A549 (cell line): ENCODE data around the gene FKTN.

ENCODE experiments used
- CTCF ChIP-seq: fragments of >200 bp; sonication (Bioruptor Twin); formaldehyde crosslinking; IDR thresholded peaks from 3 replicates; pipeline ENCODE4 v1.5.1; 2016
- JUNB ChIP-seq: fragments of >200 bp; sonication (Bioruptor Twin); formaldehyde crosslinking; IDR thresholded peaks from 2 replicates; pipeline ENCODE4 v1.6.1; 2016
- MAFK ChIP-seq: fragments of 450-650 bp; IDR thresholded peaks from 2 replicates; pipeline ENCODE4 v1.6.1; 2014; ENCODE audit not compliant: partially characterized antibody
- MYC ChIP-seq: IDR thresholded peaks from 2 replicates; pipeline ENCODE4 v1.6.1; 2012; ENCODE audit warnings: mild to moderate bottlenecking, inconsistent platforms, low read length, improper control_type of control experiment, borderline replicate concordance
- POLR2A ChIP-seq: IDR thresholded peaks from 2 replicates; pipeline ENCODE4 v1.6.1; 2012; ENCODE audit warnings: mild to moderate bottlenecking, low read length
- SMC3 ChIP-seq: fragments of >200 bp; sonication (Bioruptor Twin); formaldehyde crosslinking; IDR thresholded peaks from 3 replicates; pipeline ENCODE4 v1.6.1; 2018; ENCODE audit warnings: inconsistent platforms
- USF2 ChIP-seq: fragments of 450-650 bp; IDR thresholded peaks from 2 replicates; pipeline ENCODE4 v1.6.1; 2014; ENCODE audit warnings: antibody characterized with exemption
- TF ChIP-seq, protein P1 (sequence below): fragments of 250-450 bp; sonication (Bioruptor Pico); IDR thresholded peaks from 2 replicates; pipeline ENCODE4 v1.5.0; 2021; ENCODE audit warnings: mild to moderate bottlenecking, moderate library complexity, borderline replicate concordance

DNA sequence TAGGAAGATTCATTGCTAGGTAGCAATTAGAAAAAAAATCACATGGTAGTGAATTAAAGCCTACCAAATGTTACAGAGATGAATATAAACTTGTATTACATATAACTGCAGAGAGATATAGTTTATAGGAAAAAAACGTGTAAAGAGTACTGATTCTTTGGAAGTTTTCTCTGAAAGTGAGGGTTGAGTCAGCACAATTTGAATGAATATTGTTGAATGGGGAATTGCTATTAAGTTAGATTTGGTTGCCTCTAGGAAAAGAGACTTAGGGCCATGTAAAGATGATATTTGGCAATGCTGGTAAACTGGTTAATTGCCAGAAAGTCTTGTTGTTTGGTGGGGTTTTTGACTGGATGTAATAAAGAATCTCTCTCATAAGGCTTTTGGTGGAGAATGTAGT, 67.2 kb downstream of the FKTN start:
- no peak for TF ChIP-seq CTCF
- TF ChIP-seq POLR2A, result no peak
- peak; percentile 35 for TF ChIP-seq MAFK
- TF ChIP-seq, protein P1, sequence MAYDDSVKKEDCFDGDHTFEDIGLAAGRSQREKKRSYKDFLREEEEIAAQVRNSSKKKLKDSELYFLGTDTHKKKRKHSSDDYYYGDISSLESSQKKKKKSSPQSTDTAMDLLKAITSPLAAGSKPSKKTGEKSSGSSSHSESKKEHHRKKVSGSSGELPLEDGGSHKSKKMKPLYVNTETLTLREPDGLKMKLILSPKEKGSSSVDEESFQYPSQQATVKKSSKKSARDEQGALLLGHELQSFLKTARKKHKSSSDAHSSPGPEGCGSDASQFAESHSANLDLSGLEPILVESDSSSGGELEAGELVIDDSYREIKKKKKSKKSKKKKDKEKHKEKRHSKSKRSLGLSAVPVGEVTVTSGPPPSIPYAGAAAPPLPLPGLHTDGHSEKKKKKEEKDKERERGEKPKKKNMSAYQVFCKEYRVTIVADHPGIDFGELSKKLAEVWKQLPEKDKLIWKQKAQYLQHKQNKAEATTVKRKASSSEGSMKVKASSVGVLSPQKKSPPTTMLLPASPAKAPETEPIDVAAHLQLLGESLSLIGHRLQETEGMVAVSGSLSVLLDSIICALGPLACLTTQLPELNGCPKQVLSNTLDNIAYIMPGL (CRISPR knock-in tag), result no peak
- TF ChIP-seq SMC3, result no peak
- no peak for TF ChIP-seq MYC
- TF ChIP-seq JUNB, result no peak
- TF ChIP-seq USF2, result no peak
